Measurements from ENCODE around the gene CSMD2. TPM values are rescaled to one million over a fixed set of nuclear protein-coding genes. Genes with fewer than 3 reads are reported as not detected.

CSMD2 gene
- total RNA-seq, 1 donor from 2014 or later, result 0.22 TPM

- intact Hi-C loops (cut with micrococcal nuclease), result no loop called here
- ATAC-seq (no peak), DNase-seq (no peak)
Observed at GRCh38 chr1:33932871-33933270, 232.2 kb downstream of the CSMD2 start.

GRCh38 chr1:33931111-33931475, 233.9 kb downstream of the CSMD2 start:
- no peak for ATAC-seq
- intact Hi-C loops (cut with micrococcal nuclease), result no loop called here
- DNase-seq, result no peak

- DNase-seq, result no peak
- intact Hi-C loops (cut with micrococcal nuclease), result no loop called here
- ATAC-seq, result peak; percentile 56
Observed at GRCh38 chr1:33930346-33931110, 234.5 kb downstream of the CSMD2 start.

- ATAC-seq (no peak), DNase-seq (no peak)
- intact Hi-C loops (cut with micrococcal nuclease), result no loop called here
Observed at GRCh38 chr1:33928251-33928650, 236.8 kb downstream of the CSMD2 start.

GRCh38 chr1:33927721-33928120, 237.3 kb downstream of the CSMD2 start:
- DNase-seq, result no peak
- no peak for ATAC-seq
- intact Hi-C loops (cut with micrococcal nuclease), result no loop called here

- ATAC-seq (no peak), DNase-seq (no peak)
- intact Hi-C loops (cut with micrococcal nuclease), result no loop called here
Observed at GRCh38 chr1:33925586-33925985, 239.4 kb downstream of the CSMD2 start.

GRCh38 chr1:33921281-33921680, 243.7 kb downstream of the CSMD2 start:
- DNase-seq (no peak), ATAC-seq (peak; percentile 13)
- intact Hi-C loops (cut with micrococcal nuclease), result no loop called here

DNA sequence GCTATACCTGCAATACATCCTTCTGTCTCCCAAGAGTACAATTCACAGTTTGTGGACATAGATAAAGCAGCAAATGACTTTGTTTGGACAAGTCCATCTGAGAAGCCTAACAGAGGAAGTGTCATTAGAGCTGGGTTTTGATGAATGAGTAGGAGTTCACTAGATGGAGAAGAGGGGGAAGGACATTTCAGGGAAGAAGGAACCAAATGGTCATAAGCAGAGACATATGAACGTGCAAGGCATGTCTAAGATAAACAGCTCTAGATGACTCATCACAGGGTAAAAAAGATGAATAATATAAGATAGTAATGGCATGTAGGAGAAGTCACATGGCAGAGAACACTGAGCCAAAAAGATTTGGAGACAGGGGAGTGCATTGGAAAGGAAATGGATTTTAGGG, 246.7 kb downstream of the CSMD2 start:
- DNase-seq (no peak), ATAC-seq (no peak)
- intact Hi-C loops (cut with micrococcal nuclease), result no loop called here

- ATAC-seq (no peak), DNase-seq (no peak)
- intact Hi-C loops (cut with micrococcal nuclease), result no loop called here
Observed at GRCh38 chr1:33916786-33917185, 248.2 kb downstream of the CSMD2 start.

- intact Hi-C loops (cut with micrococcal nuclease), result no loop called here
- no peak for ATAC-seq
- DNase-seq, result no peak
Observed at GRCh38 chr1:33914531-33914930, 250.5 kb downstream of the CSMD2 start.

- peak; percentile 87 for ATAC-seq
- DNase-seq, result peak; percentile 40
- intact Hi-C loops (cut with micrococcal nuclease), result no loop called here
Observed at GRCh38 chr1:33908324-33908956, 256.6 kb downstream of the CSMD2 start.

DNA sequence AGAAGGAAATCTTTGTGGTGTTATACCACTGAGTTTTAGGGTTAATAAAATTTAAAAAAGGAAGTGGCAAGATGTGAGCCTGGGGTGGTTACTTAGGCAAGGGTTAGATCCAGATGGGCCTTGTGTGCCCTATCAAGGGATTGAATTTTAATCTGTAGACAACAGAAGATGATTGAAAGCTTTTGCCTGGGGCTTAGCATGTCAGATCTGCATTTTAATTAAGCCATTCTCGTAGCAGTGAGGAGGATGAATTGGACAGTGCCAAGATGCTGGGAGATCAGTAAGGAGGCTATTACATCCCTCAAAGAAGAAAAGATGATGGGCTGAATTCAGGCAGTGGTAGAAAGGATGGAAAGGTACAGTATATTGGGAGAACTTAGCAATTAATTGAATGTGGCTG, 258.9 kb downstream of the CSMD2 start:
- ATAC-seq (no peak), DNase-seq (no peak)
- intact Hi-C loops (cut with micrococcal nuclease), result no loop called here

DNA sequence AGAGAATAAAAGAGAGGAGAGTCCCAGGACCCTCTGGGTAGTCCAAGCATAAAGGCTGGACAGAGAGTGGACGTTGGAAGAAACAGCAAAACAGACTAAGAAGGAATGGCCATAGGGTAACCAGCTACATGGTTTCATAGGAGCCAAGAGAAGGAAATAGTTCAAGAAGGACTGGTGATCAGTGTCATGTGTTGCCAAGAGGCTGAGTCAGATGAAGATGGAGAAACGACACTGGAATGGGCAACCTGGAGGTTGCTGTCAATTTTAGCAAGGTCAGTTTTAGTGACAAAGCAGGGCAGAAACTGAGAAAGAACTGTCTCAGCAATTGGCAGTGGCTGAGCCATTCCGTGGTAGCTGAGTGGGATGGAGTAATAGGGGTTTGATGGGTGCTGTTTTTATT, 259.8 kb downstream of the CSMD2 start:
- intact Hi-C loops (cut with micrococcal nuclease), result no loop called here
- ATAC-seq (no peak), DNase-seq (no peak)

- intact Hi-C loops (cut with micrococcal nuclease), result no loop called here
- DNase-seq, result no peak
- peak; percentile 33 for ATAC-seq
Observed at GRCh38 chr1:33903210-33903589, 261.8 kb downstream of the CSMD2 start.

GRCh38 chr1:33902486-33903209, 262.4 kb downstream of the CSMD2 start:
- peak; percentile 71 for ATAC-seq
- no peak for DNase-seq
- intact Hi-C loops (cut with micrococcal nuclease), result no loop called here

DNA sequence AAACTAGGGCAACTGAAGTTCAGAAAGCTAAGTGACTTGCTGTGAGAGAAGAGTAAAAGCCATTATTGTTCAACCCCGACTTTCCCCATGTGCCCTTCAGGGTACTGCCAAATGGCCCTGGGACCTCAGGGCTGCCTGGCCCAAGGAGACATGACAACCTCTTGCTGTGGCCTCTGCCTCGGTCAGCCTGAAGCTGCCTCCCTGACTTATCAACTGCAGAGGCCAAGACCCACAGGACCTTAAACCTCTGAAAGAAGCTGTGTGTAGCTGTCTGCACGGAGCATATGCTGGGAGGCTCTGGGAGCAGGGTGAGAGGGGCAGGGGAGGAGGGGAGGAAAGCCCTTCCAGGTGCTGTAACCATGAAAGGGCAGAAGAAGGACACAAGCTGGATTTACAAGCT, 265.3 kb downstream of the CSMD2 start:
- intact Hi-C loops (cut with micrococcal nuclease), result no loop called here
- no peak for DNase-seq

DNA sequence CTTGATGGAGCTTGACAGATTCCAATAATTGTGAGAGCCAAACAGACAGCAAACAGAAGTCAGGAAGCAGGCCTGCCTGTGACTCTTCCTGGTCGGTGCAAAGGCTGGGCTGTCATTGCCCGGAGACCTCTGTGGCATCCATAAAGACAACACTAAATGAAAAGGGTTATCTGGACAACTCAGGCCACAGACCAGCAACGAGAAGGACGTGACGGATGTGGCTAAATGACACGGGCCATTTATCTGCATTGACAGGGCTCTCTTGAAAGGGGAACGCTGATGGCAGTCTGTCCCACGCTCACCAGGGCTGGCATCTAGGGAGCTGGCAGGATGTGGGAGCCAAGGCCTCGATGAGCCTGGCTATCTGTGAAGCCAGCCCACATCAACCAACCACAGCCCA, 266.1 kb downstream of the CSMD2 start:
- DNase-seq, result no peak
- intact Hi-C loops (cut with micrococcal nuclease), result no loop called here
- no peak for ATAC-seq

More for the DNA sequence above, 265.3 kb downstream of the CSMD2 start:
- ATAC-seq, result no peak

GRCh38 chr1:33898406-33898805, 266.6 kb downstream of the CSMD2 start:
- ATAC-seq (no peak), DNase-seq (no peak)
- intact Hi-C loops (cut with micrococcal nuclease), result no loop called here

GRCh38 chr1:33897092-33897725, 267.8 kb downstream of the CSMD2 start:
- intact Hi-C loops (cut with micrococcal nuclease), result no loop called here
- DNase-seq (peak; percentile 41), ATAC-seq (peak; percentile 53)

GRCh38 chr1:33895976-33896375, 269.1 kb downstream of the CSMD2 start:
- ATAC-seq (no peak), DNase-seq (no peak)
- intact Hi-C loops (cut with micrococcal nuclease), result no loop called here

Data from left ventricle myocardium superior (tissue), 1 donor.